ENCODE data around the gene TMEM129. TPM values are rescaled to one million over a fixed set of nuclear protein-coding genes. Genes with fewer than 3 reads are reported as not detected.

Gene TMEM129
- total RNA-seq, 2 donors from 2014 or later = 20.4 to 22.1 TPM

GRCh38 chr4:1753697-1754311 is 32.7 kb upstream of the TMEM129 start:
- H3K27ac Mint-ChIP-seq = no peak overlapping the region
- no peak for DNase-seq
- H3K4me3 Mint-ChIP-seq = no peak overlapping the region
- H3K4me1 Mint-ChIP-seq (ENCODE audit: low read depth) = no peaks in the 10 kb centered on the region
- H3K36me3 Mint-ChIP-seq (ENCODE audit: insufficient read depth in 2 of 2) = no peaks in the 10 kb centered on the region
- no peaks in the 10 kb centered on the region for H3K9me3 Mint-ChIP-seq
- H3K27me3 Mint-ChIP-seq (ENCODE audit: low read depth) = no peaks in the 10 kb centered on the region
- no peak for ATAC-seq (replicated peaks in 1 of 2)

- ATAC-seq (replicated peaks in 1 of 2) (no peak), DNase-seq (no peak)
- Mint-ChIP-seq H3K27ac (no peak overlapping the region), H3K9me3 (no peaks in the 10 kb centered on the region), H3K4me3 (no peak overlapping the region), H3K36me3 (ENCODE audit: insufficient read depth in 2 of 2) (no peaks in the 10 kb centered on the region), H3K4me1 (ENCODE audit: low read depth) (no peaks in the 10 kb centered on the region), H3K27me3 (ENCODE audit: low read depth) (no peaks in the 10 kb centered on the region)
Measured at GRCh38 chr4:1753294-1753696, 32.2 kb upstream of the TMEM129 start.

GRCh38 chr4:1752284-1753041 is 31.3 kb upstream of the TMEM129 start:
- Mint-ChIP-seq H3K27me3 (ENCODE audit: low read depth) (no peaks in the 10 kb centered on the region), H3K9me3 (no peaks in the 10 kb centered on the region), H3K4me1 (ENCODE audit: low read depth) (no peaks in the 10 kb centered on the region), H3K27ac (no peak overlapping the region), H3K4me3 (peak overlapping the region in 1 of 2 donors; percentile 27), H3K36me3 (ENCODE audit: insufficient read depth in 2 of 2) (no peaks in the 10 kb centered on the region)
- DNase-seq (peak; percentile 49 to 57), ATAC-seq (replicated peaks in 1 of 2) (peak; percentile 26 to 32)

- Mint-ChIP-seq H3K27me3 (ENCODE audit: low read depth) (no peaks in the 10 kb centered on the region), H3K9me3 (no peaks in the 10 kb centered on the region), H3K4me1 (ENCODE audit: low read depth) (no peaks in the 10 kb centered on the region), H3K4me3 (no peak overlapping the region), H3K27ac (no peak overlapping the region), H3K36me3 (ENCODE audit: insufficient read depth in 2 of 2) (no peaks in the 10 kb centered on the region)
- no peak for DNase-seq
- no peak for ATAC-seq (replicated peaks in 1 of 2)
Measured at GRCh38 chr4:1751919-1752283, 30.8 kb upstream of the TMEM129 start.

- Mint-ChIP-seq H3K27ac (no peak overlapping the region), H3K4me3 (no peak overlapping the region), H3K9me3 (no peaks in the 10 kb centered on the region), H3K36me3 (ENCODE audit: insufficient read depth in 2 of 2) (no peaks in the 10 kb centered on the region), H3K4me1 (ENCODE audit: low read depth) (no peaks in the 10 kb centered on the region), H3K27me3 (ENCODE audit: low read depth) (no peaks in the 10 kb centered on the region)
- ATAC-seq (replicated peaks in 1 of 2) = no peak
- no peak for DNase-seq
Measured at GRCh38 chr4:1751155-1751918, 30.2 kb upstream of the TMEM129 start.

- no peak for DNase-seq
- Mint-ChIP-seq H3K4me3 (no peak overlapping the region), H3K27ac (no peak overlapping the region), H3K9me3 (no peaks in the 10 kb centered on the region), H3K27me3 (ENCODE audit: low read depth) (no peaks in the 10 kb centered on the region), H3K36me3 (ENCODE audit: insufficient read depth in 2 of 2) (no peaks in the 10 kb centered on the region), H3K4me1 (ENCODE audit: low read depth) (no peaks in the 10 kb centered on the region)
- ATAC-seq (replicated peaks in 1 of 2) = no peak
Measured at GRCh38 chr4:1750381-1751154, 29.4 kb upstream of the TMEM129 start.

- no peak for ATAC-seq (replicated peaks in 1 of 2)
- Mint-ChIP-seq H3K27me3 (ENCODE audit: low read depth) (no peaks in the 10 kb centered on the region), H3K4me3 (no peak overlapping the region), H3K27ac (no peak overlapping the region), H3K36me3 (ENCODE audit: insufficient read depth in 2 of 2) (no peaks in the 10 kb centered on the region), H3K9me3 (no peaks in the 10 kb centered on the region), H3K4me1 (ENCODE audit: low read depth) (no peaks in the 10 kb centered on the region)
- DNase-seq = no peak
Measured at GRCh38 chr4:1749826-1750225, 28.7 kb upstream of the TMEM129 start.

- Mint-ChIP-seq H3K4me1 (ENCODE audit: low read depth) (no peaks in the 10 kb centered on the region), H3K9me3 (no peaks in the 10 kb centered on the region)
Measured at GRCh38 chr4:1749370-1749769, 28.2 kb upstream of the TMEM129 start.

GRCh38 chr4:1748465-1748995 is 27.4 kb upstream of the TMEM129 start:
- Mint-ChIP-seq H3K9me3 (no peaks in the 10 kb centered on the region), H3K4me1 (ENCODE audit: low read depth) (no peaks in the 10 kb centered on the region), H3K27ac (no peak overlapping the region), H3K27me3 (ENCODE audit: low read depth) (no peaks in the 10 kb centered on the region), H3K36me3 (ENCODE audit: insufficient read depth in 2 of 2) (peaks cover 2 to 4% of the 10 kb centered on the region in 2 donors), H3K4me3 (no peak overlapping the region)
- peak; percentile 90 to 91 for DNase-seq
- ATAC-seq (replicated peaks in 1 of 2) = peak; percentile 64 to 67

More at GRCh38 chr4:1749370-1749769, 28.2 kb upstream of the TMEM129 start:
- H3K4me3 Mint-ChIP-seq = no peak overlapping the region
- H3K27me3 Mint-ChIP-seq (ENCODE audit: low read depth) = no peaks in the 10 kb centered on the region
- DNase-seq (no peak), ATAC-seq (replicated peaks in 1 of 2) (no peak)
- peaks cover 0 to under 1% of the 10 kb centered on the region in 2 donors for H3K36me3 Mint-ChIP-seq (ENCODE audit: insufficient read depth in 2 of 2)
- H3K27ac Mint-ChIP-seq = no peak overlapping the region

GRCh38 chr4:1747603-1747967 is 26.5 kb upstream of the TMEM129 start:
- Mint-ChIP-seq H3K36me3 (ENCODE audit: insufficient read depth in 2 of 2) (peaks cover 3 to 7% of the 10 kb centered on the region in 2 donors), H3K4me3 (no peak overlapping the region), H3K27me3 (ENCODE audit: low read depth) (no peaks in the 10 kb centered on the region), H3K4me1 (ENCODE audit: low read depth) (no peaks in the 10 kb centered on the region), H3K9me3 (no peaks in the 10 kb centered on the region), H3K27ac (no peak overlapping the region)
- no peak for DNase-seq
- no peak for ATAC-seq (replicated peaks in 1 of 2)

- H3K27ac Mint-ChIP-seq = no peak overlapping the region
- no peak overlapping the region for H3K4me3 Mint-ChIP-seq
- H3K4me1 Mint-ChIP-seq (ENCODE audit: low read depth) = no peaks in the 10 kb centered on the region
- ATAC-seq (replicated peaks in 1 of 2) (no peak), DNase-seq (no peak)
- peaks cover 3 to 7% of the 10 kb centered on the region in 2 donors for H3K36me3 Mint-ChIP-seq (ENCODE audit: insufficient read depth in 2 of 2)
- no peaks in the 10 kb centered on the region for H3K27me3 Mint-ChIP-seq (ENCODE audit: low read depth)
- no peaks in the 10 kb centered on the region for H3K9me3 Mint-ChIP-seq
Measured at GRCh38 chr4:1746919-1747602, 25.9 kb upstream of the TMEM129 start.

- Mint-ChIP-seq H3K36me3 (ENCODE audit: insufficient read depth in 2 of 2) (peaks cover 3 to 7% of the 10 kb centered on the region in 2 donors), H3K4me3 (no peak overlapping the region), H3K9me3 (no peaks in the 10 kb centered on the region), H3K27ac (no peak overlapping the region), H3K27me3 (ENCODE audit: low read depth) (no peaks in the 10 kb centered on the region), H3K4me1 (ENCODE audit: low read depth) (no peaks in the 10 kb centered on the region)
- DNase-seq = peak; percentile 88 to 89
- ATAC-seq (replicated peaks in 1 of 2) = peak; percentile 75 to 76
Measured at GRCh38 chr4:1746265-1746691, 25.2 kb upstream of the TMEM129 start.
